Measurements from ENCODE around the gene GSX1.

DNA sequence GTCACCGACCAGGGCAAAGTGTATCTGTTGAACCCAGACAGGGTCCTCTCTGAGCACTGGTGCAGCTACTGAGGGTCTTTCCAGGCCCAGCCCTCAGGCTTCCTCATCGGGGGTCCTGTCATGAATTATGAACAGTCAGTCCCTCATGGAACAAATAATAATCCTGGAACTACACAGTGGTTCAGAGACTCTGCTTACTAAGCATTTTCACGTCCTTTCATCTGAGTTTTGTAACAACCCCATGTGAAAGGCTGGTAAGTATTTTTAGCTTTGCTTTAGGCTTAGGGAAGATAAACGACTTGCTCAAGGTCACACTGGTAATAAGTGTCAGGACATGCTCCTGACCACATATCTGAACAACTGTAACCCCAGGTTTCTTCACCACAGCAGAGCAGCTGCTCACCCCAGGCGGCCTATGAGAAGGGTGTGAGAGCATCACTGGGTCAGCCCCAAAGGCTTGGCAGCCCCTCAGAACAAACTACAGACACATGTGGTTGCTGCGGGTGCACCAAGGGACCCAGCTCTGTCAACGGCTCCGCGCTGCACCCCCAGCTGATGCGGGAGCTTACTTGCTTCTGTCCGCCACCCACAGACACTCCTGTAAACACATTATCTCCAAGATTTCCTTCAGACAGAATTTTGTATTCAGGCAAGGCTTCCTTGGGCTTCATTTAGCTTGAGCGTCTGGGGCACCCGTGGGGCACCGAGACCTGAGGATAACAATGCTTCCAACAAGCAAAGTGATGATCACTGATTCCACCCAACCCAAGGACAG is 19.4 kb upstream of the GSX1 start:
- no peak for TF ChIP-seq GATA3 (IDR thresholded peaks at IDR 0.05; ENCODE audit: low read depth, low read length)
- TF ChIP-seq GATA2 (IDR thresholded peaks at IDR 0.05; ENCODE audit: low read depth, low read length), result no peak

Measured in SH-SY5Y (cell line).